Limb (tissue), 2 donors: Measurements from ENCODE around the gene ZSCAN22.
"Not testable (repeated sequence)": the region's sequence is repeated elsewhere in the genome, so short reads cannot be mapped to it uniquely, and the experiment has no call there.

ENCODE experiments used
- DNase-seq, 2 donors: peaks; one replicate each; pipeline ENCODE4 v3.0.0-alpha.2; 2016; ENCODE audit errors: extremely low spot score in 2 of 2

ZSCAN22 gene

GRCh38 chr19:58317476-58318072 lies 9.2 kb upstream of the ZSCAN22 start:
- DNase-seq: peak in 1 of 2 donors; percentile 27

GRCh38 chr19:58318297-58318696 lies 8.5 kb upstream of the ZSCAN22 start:
- no peak for DNase-seq

GRCh38 chr19:58319241-58319640 lies 7.6 kb upstream of the ZSCAN22 start:
- DNase-seq: no peak

GRCh38 chr19:58325311-58326022 lies 1.3 kb upstream of the ZSCAN22 start:
- no peak for DNase-seq

- no peak for DNase-seq
Observed at GRCh38 chr19:58326501-58326913, 287 bp upstream of the ZSCAN22 start.

- DNase-seq: no peak
Observed at GRCh38 chr19:58328999-58329398, 2.2 kb downstream of the ZSCAN22 start.

- DNase-seq: no peak
Observed at GRCh38 chr19:58330458-58330857, 3.7 kb downstream of the ZSCAN22 start.

- no peak for DNase-seq
Observed at GRCh38 chr19:58332697-58333096, 5.9 kb downstream of the ZSCAN22 start.

GRCh38 chr19:58334691-58335249 lies 8.0 kb downstream of the ZSCAN22 start:
- DNase-seq: no peak

GRCh38 chr19:58335630-58336029 lies 8.8 kb downstream of the ZSCAN22 start:
- no peak for DNase-seq

GRCh38 chr19:58336216-58336615 lies 9.4 kb downstream of the ZSCAN22 start:
- DNase-seq: no peak

- DNase-seq: no peak
Observed at GRCh38 chr19:58336820-58337219, 10.0 kb downstream of the ZSCAN22 start.

GRCh38 chr19:58338336-58338735 lies 11.5 kb downstream of the ZSCAN22 start:
- no peak for DNase-seq

- DNase-seq: no peak
Observed at GRCh38 chr19:58338825-58339558, 12.2 kb downstream of the ZSCAN22 start.

GRCh38 chr19:58345558-58345957 lies 18.8 kb downstream of the ZSCAN22 start:
- no peak for DNase-seq

GRCh38 chr19:58346961-58347929 lies 20.5 kb downstream of the ZSCAN22 start:
- DNase-seq: peak in 1 of 2 donors; percentile 82

- not testable (repeated sequence) for DNase-seq
Observed at GRCh38 chr19:58348080-58348479, 21.3 kb downstream of the ZSCAN22 start.

GRCh38 chr19:58349590-58349989 lies 22.8 kb downstream of the ZSCAN22 start:
- no peak for DNase-seq

GRCh38 chr19:58350001-58350861 lies 23.4 kb downstream of the ZSCAN22 start:
- DNase-seq: no peak
